Effector CD8-positive, alpha-beta T cell (primary cell): ENCODE measurements around the gene TRIM17.

Experiments used
- DNase-seq: peaks from one replicate; lab custom pipeline; 2025; lab: John Stamatoyannopoulos, UW
- total RNA-seq, 4 experiments: gene quantifications; one replicate each; lab custom pipeline; 2026; lab: John Stamatoyannopoulos, UW

TRIM17 gene
- total RNA-seq, result 1.2 to 3.5 (median 2.7) reads per million in 4 experiments

DNA sequence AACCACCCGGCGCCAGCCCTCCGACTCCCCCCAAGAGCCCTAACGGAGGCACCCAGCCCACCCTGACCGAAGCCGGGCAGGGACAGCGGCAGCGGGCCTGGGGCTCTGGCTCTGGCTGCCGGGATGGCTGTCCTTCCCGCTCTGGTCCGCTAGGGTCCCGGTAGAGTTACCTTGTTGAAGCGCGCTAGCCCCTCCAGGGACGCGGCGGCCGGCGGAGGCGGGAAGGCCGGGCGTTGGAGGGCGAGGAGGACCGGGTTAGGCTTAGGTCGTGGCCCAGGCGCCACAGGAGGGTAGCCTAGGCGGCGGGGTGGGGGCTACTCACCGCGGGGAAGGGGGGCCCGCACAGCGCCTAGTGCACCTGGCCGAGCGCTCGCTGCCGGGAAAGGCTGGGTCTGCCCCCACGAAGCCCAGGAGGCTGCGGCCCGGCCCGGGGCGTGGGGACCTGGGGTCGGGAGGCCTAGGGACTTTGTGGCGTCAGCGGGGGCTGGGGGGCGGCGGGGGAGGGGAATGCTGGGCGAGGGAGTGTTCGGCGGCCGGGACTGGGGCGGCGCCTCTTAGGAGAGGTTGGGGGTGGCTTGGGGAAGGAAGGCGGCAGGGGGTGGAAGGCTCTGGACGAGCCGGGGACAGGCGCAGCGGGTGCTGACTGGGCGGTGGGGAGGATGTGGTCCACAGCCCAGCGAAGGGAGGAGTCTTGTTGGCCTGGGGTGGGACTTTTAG lies at the start of gene TRIM17:
TRIM17 (minus strand) TSS at position 645 of the 717 bp plus-strand sequence. CDS start 1,789 bp downstream, outside the sequence.
- peak; percentile 28 for DNase-seq

GRCh38 chr1:228465571-228466146 lies 49.0 kb upstream of the TRIM17 start:
- DNase-seq, result no peak

- no peak for DNase-seq
Measured at GRCh38 chr1:228465141-228465540, 48.5 kb upstream of the TRIM17 start.

- DNase-seq, result peak; percentile 78
Measured at GRCh38 chr1:228464487-228464983, 47.9 kb upstream of the TRIM17 start.

DNA sequence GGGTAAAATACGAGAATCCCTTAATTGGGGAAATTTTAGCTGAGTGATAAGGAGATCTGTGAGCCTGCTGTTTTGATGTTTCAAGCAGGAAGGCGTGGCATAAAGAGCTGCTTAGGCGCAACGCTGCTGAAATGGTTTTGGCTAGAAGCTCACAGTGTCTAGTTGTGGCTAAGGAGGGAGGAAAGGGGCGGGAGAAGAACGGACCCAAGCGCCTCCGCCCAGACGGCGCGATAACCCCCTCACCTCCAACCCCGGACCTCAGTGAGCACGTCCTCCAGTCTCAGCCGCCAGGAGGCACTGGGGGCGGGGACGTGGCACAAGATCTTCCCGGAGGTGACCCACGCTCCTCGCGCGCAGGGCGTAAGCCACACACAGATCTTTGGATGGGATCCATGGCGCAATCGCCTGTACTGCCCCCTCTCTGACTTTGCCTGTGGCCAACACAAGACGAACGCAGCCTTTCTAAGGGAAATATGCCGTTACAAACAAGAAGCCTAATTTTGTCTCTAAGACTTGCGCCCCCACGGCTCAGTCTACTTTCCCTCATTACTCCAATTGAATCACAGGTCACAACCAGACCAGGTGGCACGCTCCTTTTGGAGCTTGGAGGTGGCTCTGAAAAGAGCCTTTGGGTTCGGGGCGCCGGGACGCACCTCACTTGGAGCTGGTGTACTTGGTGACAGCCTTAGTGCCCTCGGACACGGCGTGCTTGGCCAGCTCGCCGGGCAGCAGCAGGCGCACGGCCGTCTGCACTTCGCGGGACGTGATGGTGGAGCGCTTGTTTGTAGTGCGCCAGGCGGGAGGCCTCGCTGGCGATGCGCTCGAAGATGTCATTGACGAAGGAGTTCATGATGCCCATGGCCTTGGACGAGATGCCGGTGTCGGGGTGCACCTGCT lies 47.1 kb upstream of the TRIM17 start:
- DNase-seq, result no peak

GRCh38 chr1:228463009-228463558 lies 46.4 kb upstream of the TRIM17 start:
- no peak for DNase-seq

DNA sequence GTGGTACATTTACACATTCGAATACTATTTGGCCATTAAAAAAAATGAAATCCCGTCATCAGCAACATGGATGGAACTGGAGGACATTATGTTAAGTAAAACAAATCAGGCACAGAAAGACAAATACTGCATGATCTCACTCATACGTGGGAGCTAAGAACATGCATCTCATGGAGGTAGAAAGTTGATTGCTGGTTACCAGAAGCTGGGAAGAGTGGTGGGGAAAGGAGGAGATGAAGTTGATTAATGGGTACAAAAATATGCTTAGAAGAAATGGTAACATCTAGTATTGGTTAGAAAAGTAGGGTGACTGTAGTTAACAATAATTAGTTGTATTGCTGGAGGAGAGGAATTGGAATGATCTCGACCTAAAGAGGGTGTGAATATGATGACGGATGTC lies 45.9 kb upstream of the TRIM17 start:
- DNase-seq, result no peak

DNA sequence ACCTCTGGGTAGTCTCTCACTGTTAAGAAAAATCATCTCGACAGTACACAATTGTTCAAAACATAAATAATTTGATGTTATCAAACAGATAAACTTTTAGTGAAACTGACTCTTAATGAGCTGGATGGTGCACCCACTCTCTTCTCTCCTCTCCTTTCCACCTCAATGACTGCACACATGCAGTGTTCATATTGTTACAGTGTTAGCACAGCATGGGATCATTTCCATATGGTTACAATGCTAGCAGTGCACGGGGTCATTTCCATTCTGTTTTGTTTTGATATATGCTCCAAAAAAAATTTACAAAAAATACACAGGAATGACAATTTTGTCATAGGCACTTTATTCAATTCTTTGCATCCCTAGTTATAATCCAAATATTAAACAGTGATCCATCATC lies 44.2 kb upstream of the TRIM17 start:
- no peak for DNase-seq

DNA sequence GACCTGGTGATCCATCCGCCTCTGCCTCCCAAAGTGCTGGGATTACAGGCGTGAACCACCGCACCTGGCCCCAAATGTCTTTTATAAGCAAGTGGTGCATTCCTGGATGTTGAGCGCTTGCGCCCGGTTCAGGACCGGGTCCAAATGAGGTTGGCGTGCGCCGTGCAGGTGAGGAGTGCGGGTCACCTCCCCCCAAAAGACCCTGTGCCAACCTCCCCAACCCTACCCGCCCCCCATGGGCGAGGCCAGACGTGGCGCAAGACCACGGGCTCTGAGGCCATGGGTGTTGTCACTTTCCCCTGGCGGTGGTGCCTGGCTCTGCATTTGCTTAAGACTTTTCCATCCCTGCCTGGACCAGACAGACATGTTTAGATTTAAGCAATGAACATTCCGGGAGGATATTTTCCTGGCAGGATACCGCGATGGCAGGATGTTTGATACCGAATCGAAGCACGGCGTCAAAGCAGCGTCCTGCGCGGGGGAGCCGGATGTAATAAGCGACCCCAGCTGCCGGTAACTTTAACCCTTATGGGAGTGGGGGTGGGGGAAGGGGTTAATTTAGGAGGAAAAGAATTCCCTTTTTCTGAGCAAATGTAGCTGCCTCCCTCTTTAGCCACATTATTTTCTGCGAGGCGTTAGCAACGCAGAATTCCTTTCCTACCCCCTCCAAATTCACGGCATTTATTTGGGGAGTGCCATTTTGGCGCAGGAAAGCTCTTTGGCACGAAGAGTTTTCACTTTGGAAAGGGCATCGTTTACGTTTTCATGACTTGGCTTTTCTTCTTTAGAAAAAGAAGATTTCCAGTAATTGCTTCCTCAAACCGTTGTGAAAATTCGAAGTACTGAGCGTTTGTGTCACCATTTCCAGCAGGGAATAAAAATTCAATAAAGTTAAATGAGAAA lies 42.7 kb upstream of the TRIM17 start:
- DNase-seq, result no peak

DNA sequence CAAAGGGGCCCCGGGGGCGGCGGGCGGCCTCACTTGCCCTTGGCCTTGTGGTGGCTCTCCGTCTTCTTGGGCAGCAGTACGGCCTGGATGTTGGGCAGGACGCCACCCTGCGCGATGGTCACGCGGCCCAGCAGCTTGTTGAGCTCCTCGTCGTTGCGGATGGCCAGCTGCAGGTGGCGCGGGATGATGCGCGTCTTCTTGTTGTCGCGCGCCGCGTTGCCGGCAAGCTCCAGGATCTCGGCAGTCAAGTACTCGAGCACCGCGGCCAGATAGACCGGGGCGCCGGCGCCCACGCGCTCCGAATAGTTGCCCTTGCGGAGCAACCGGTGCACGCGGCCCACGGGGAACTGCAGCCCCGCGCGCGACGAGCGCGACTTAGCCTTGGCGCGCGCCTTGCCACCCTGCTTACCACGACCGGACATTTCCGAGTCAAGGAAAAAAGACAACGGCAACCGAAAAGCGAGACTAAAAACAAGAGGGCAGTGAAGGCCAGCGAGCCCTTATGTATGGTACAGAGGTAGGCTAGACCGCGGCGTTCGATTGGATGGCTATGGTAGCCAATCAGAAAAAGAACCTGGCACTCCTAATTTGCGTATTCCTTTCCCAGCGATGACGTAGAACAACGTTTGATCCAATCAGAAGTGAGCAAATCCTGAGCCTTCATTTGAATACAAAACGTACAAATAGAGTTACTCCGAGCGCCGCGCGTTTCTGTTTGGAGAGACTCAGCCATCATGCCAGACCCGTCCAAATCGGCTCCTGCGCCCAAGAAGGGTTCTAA lies 40.9 kb upstream of the TRIM17 start:
- DNase-seq, result peak; percentile 70

DNA sequence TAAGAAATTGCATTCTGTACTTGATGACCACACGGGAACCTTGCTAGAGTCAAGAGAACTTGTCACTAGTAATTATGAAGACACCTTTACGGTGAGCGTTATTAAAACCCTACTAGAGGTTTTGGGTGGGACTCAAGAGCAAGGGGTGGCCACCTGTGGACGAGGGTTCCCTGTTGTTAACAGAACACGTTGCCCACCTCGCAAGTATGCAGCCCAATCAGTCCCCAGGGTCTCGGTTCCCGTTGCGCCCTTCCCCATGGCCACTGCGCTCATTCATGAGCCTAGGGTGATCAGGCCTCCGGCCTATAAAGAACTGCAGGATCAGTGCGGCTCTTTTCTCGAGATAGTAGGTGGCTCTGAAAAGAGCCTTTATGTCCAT lies 40.3 kb upstream of the TRIM17 start:
- no peak for DNase-seq

GRCh38 chr1:228456252-228457016 lies 39.8 kb upstream of the TRIM17 start:
- no peak for DNase-seq

GRCh38 chr1:228455715-228456114 lies 39.1 kb upstream of the TRIM17 start:
- no peak for DNase-seq

- DNase-seq, result no peak
Measured at GRCh38 chr1:228454238-228454637, 37.6 kb upstream of the TRIM17 start.

GRCh38 chr1:228453614-228454013 lies 37.0 kb upstream of the TRIM17 start:
- no peak for DNase-seq

GRCh38 chr1:228453022-228453560 lies 36.4 kb upstream of the TRIM17 start:
- DNase-seq, result no peak

DNA sequence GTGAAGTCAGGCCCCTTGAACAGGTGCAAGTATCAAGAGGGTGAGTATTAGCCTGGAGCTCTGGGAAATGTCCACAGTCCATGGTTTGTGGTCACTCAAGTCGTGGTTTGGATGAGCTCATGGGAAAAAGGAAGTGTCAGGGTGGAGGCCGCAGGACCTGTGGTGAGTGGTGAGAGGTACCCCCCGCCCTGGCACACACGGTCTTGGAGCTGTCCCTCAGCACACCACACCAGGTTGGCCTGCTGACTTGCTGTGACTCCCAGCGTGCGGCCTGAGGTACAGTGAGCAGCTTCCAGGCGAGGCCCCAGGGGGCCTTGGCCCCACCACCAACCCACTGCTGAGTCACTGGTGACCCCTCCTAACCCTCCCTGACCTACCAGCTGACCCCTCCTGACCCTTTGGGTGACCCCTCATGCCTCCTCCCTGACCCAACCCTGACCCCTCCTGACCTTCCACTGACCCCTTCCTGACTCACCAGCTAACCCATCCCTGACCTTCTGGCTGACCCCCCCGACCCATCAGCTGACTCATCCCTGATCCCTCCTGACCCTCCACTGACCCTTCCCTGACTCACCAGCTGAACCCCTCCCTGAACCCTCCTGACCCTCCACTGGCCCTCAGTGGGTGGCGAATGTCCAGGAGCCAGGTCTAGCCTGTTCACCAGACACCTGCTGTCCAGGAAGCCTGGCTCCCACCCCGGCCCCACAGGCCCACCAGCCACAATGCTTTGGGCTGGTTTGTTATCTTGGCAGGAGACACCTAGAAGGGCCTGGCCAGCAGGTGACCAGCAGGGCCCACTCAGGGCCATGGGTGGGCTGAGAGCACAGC lies 35.7 kb upstream of the TRIM17 start:
- DNase-seq, result no peak

GRCh38 chr1:228450200-228450599 lies 33.5 kb upstream of the TRIM17 start:
- no peak for DNase-seq
